HCT116 (cell line): ENCODE measurements around the gene PHF11. TPM values are rescaled to one million over a fixed set of nuclear protein-coding genes. Genes with fewer than 3 reads are reported as not detected.

Experiments
- ATAC-seq: fragments of 200-7000 bp; cut with Tn5 transposase; 2 replicates; pipeline ENCODE4 v1.9.1; 2020; ENCODE audit warnings: mild to moderate bottlenecking, moderate library complexity
- BruUV-seq: library from RNA; stranded (reverse); fragments of 400-500 nt; replicated peaks from 2 replicates; lab custom pipeline; 2021; lab: Mats Ljungman, UMichigan
- CTCF ChIA-PET: fragments of 300-600 bp; sonication (Branson Sonifier 250); formaldehyde crosslinking; loops from one replicate; lab custom pipeline; 2021; ENCODE audit warnings: antibody characterized with exemption; lab: Charles Lee
- POLR2A ChIA-PET: fragments of 300-600, 350-600 bp; sonication (Branson Sonifier 250); formaldehyde crosslinking; loops from one replicate; lab custom pipeline; 2021; ENCODE audit warnings: antibody characterized with exemption; lab: Charles Lee
- RAD21 ChIA-PET, 2 experiments: fragments of 300-600 bp; sonication (Branson Sonifier 250); formaldehyde crosslinking; loops; one replicate each; lab custom pipeline; 2023; ENCODE audit warnings: low total read pairs in 2 of 2; ENCODE audit not compliant: uncharacterized antibody in 2 of 2, unreplicated experiment in 2 of 2, low non-redundant PET in 1 of 2; lab: Charles Lee
- DNase-seq: peaks from one replicate; pipeline ENCODE4 v3.0.0-alpha.2; 2010; ENCODE audit warnings: low read depth, low spot score
- H2AFZ ChIP-seq: fragments of 200-600 bp; shearing (Covaris generic), sonication (generic); 2 replicates; pipeline ENCODE4 v1.6.1; 2017; ENCODE audit warnings: low read depth, mixed run types, mixed read lengths, antibody characterized with exemption, low read length; ENCODE audit not compliant: poor library complexity, severe bottlenecking
- H3K27ac ChIP-seq: 2 replicates; pipeline ENCODE4 v1.5.1; 2012; ENCODE audit warnings: low read depth, low read length
- H3K27me3 ChIP-seq: fragments of 200-600 bp; sonication (generic); 2 replicates; pipeline ENCODE4 v1.6.1; 2016; ENCODE audit warnings: mixed run types, low read length, mixed read lengths; ENCODE audit not compliant: insufficient read depth
- H3K36me3 ChIP-seq, 2 experiments: fragments of 200-500 bp in 1 of 2; fragments of 200-600 bp in 1 of 2; sonication (Bioruptor generic) in 1 of 2; sonication (generic) in 1 of 2; 2 replicates each; pipeline versions ENCODE4 v1.5.1 to v1.6.1; 2014 to 2016; ENCODE audit warnings: low read length in 2 of 2, inconsistent platforms in 1 of 2, mixed read lengths in 1 of 2, mixed run types in 1 of 2; ENCODE audit not compliant: insufficient read depth in 2 of 2, control insufficient read depth in 1 of 2
- H3K4me1 ChIP-seq, 2 experiments: fragments of 200-600 bp in 1 of 2; sonication (generic) in 1 of 2; 2 replicates each; pipeline versions ENCODE4 v1.5.1 to v1.6.1; 2012 to 2017; ENCODE audit warnings: low read length in 2 of 2, inconsistent platforms in 1 of 2, mild to moderate bottlenecking in 1 of 2, mixed read lengths in 1 of 2, mixed run types in 1 of 2, moderate library complexity in 1 of 2; ENCODE audit not compliant: insufficient read depth in 2 of 2, control insufficient read depth in 1 of 2
- H3K4me2 ChIP-seq: fragments of 200-600 bp; sonication (generic); 2 replicates; pipeline ENCODE4 v1.6.1; 2017; ENCODE audit warnings: mixed run types, low read length, mixed read lengths
- H3K4me3 ChIP-seq, 2 experiments: fragments of 200-600 bp in 1 of 2; sonication (generic) in 1 of 2; replicated peaks in 1 of 2; 2 replicates each; pipeline ENCODE4 v1.5.1; 2011 to 2016; ENCODE audit warnings: low read length in 2 of 2, control low read depth in 1 of 2, low read depth in 1 of 2, mild to moderate bottlenecking in 1 of 2, mixed read lengths in 1 of 2, mixed run types in 1 of 2
- H3K79me2 ChIP-seq: fragments of 200-600 bp; sonication (generic); 2 replicates; pipeline ENCODE4 v1.6.1; 2017; ENCODE audit warnings: mild to moderate bottlenecking, mixed run types, low read length, moderate library complexity, mixed read lengths; ENCODE audit not compliant: insufficient read depth
- H3K9ac ChIP-seq: fragments of 200-600 bp; sonication (generic); 2 replicates; pipeline ENCODE4 v1.6.1; 2016; ENCODE audit warnings: low read length, mixed read lengths
- H3K9me2 ChIP-seq: fragments of 200-600 bp; sonication (generic), shearing (Covaris generic); 2 replicates; pipeline ENCODE4 v1.6.1; 2017; ENCODE audit warnings: mixed run types, mild to moderate bottlenecking, moderate library complexity; ENCODE audit not compliant: insufficient read depth
- H3K9me3 ChIP-seq, 2 experiments: fragments of 200-500 bp in 1 of 2; fragments of 200-600 bp in 1 of 2; sonication (Bioruptor generic) in 1 of 2; sonication (generic) in 1 of 2; 2 replicates each; pipeline ENCODE4 v1.6.1; 2014 to 2017; ENCODE audit warnings: low read length in 2 of 2, mixed read lengths in 2 of 2, inconsistent platforms in 1 of 2, low read depth in 1 of 2, mild to moderate bottlenecking in 1 of 2, mixed run types in 1 of 2, moderate library complexity in 1 of 2; ENCODE audit not compliant: control insufficient read depth in 1 of 2, insufficient read depth in 1 of 2
- H4K20me1 ChIP-seq: fragments of 200-600 bp; sonication (generic), shearing (Covaris generic); 2 replicates; pipeline ENCODE4 v1.6.1; 2017; ENCODE audit warnings: mixed run types, mild to moderate bottlenecking, moderate library complexity; ENCODE audit not compliant: insufficient read depth
- ATF3 ChIP-seq: IDR thresholded peaks from 2 replicates; pipeline ENCODE4 v1.6.1; 2012
- CBX3 ChIP-seq: IDR thresholded peaks from 2 replicates; pipeline ENCODE4 v1.6.1; 2012; ENCODE audit warnings: low read depth
- CEBPB ChIP-seq: IDR thresholded peaks from 2 replicates; pipeline ENCODE4 v1.6.1; 2012; ENCODE audit warnings: low read depth
- EGR1 ChIP-seq: IDR thresholded peaks from 2 replicates; pipeline ENCODE4 v1.6.1; 2012; ENCODE audit warnings: low read depth
- ELF1 ChIP-seq: IDR thresholded peaks from 2 replicates; pipeline ENCODE4 v1.6.1; 2012; ENCODE audit warnings: low read depth, borderline replicate concordance
- FOSL1 ChIP-seq: IDR thresholded peaks from 2 replicates; pipeline ENCODE4 v1.6.1; 2012; ENCODE audit warnings: low read depth
- MAX ChIP-seq: IDR thresholded peaks from 2 replicates; pipeline ENCODE4 v1.6.1; 2012
- RAD21 ChIP-seq: IDR thresholded peaks from 2 replicates; pipeline ENCODE4 v1.6.1; 2012; ENCODE audit warnings: low read depth, mild to moderate bottlenecking
- SIN3A ChIP-seq: IDR thresholded peaks from 2 replicates; pipeline ENCODE4 v1.6.1; 2012; ENCODE audit warnings: low read depth
- SP1 ChIP-seq: IDR thresholded peaks from 2 replicates; pipeline ENCODE4 v1.6.1; 2012; ENCODE audit warnings: low read depth
- SRF ChIP-seq: IDR thresholded peaks from 2 replicates; pipeline ENCODE4 v1.6.1; 2012; ENCODE audit warnings: low read depth
- TCF7L2 ChIP-seq: IDR thresholded peaks from 2 replicates; pipeline ENCODE4 v1.7.0; 2011; ENCODE audit warnings: borderline replicate concordance, inconsistent platforms; ENCODE audit not compliant: insufficient read depth, insufficient read length; ENCODE audit errors: extremely low read depth
- YY1 ChIP-seq: IDR thresholded peaks from 2 replicates; pipeline ENCODE4 v1.6.1; 2011; ENCODE audit warnings: low read length, low read depth, moderate library complexity, mild to moderate bottlenecking; ENCODE audit not compliant: insufficient replicate concordance; ENCODE audit errors: extremely low read depth
- ZBTB33 ChIP-seq: IDR thresholded peaks from 2 replicates; pipeline ENCODE4 v1.6.1; 2011; ENCODE audit warnings: mild to moderate bottlenecking, low read length, moderate library complexity; ENCODE audit not compliant: insufficient replicate concordance; ENCODE audit errors: extremely low read depth
- intact Hi-C: fragments of 100-400 bp; cut with micrococcal nuclease; formaldehyde crosslinking; loops from 2 replicates; pipeline ENCODE4 v1.10.0; 2022
- total RNA-seq: library from RNA; stranded (reverse); gene quantifications from one replicate; pipeline ENCODE4 v1.2.1, GENCODE V29; 2021; ENCODE audit not compliant: unreplicated experiment

Gene PHF11
- total RNA-seq, 1 experiment from 2014 or later = 12.1 TPM

GRCh38 chr13:49488563-49488962, 7.2 kb upstream of the PHF11 start:
- Histone ChIP-seq H3K9me3 (no peaks in the 10 kb centered on the region), H3K36me3 (no peaks in the 10 kb centered on the region), H3K9me2 (no peaks in the 10 kb centered on the region), H3K27ac (no peak overlapping the region), H2AFZ (no peak overlapping the region), H4K20me1 (no peaks in the 10 kb centered on the region), H3K27me3 (no peaks in the 10 kb centered on the region), H3K79me2 (no peaks in the 10 kb centered on the region), H3K4me3 (no peak overlapping the region), H3K9ac (no peak overlapping the region), H3K4me1 (peaks cover 0 to 3% of the 10 kb centered on the region in 2 experiments; a peak in 2 of 4 replicates), H3K4me2 (no peak overlapping the region)
- no TSS peak for BruUV-seq
- ChIA-PET RAD21 (no interaction called here), CTCF (no interaction called here), POLR2A (no interaction called here)
- no peak for TF ChIP-seq CEBPB
- TF ChIP-seq SIN3A = no peak
- no peak for TF ChIP-seq ATF3
- TF ChIP-seq MAX = no peak
- TF ChIP-seq SP1 = no peak
- intact Hi-C loops = no loop called here
- no peak for DNase-seq
- no peak for ATAC-seq

- H3K27ac ChIP-seq = peak overlapping the region; percentile 67
- ChIA-PET RAD21 (interaction anchor here (0.7 kb wide), 2 partner anchors 26 to 353 kb away, joined by 3 to 5 read pairs; no protein-coding TSS in a partner anchor), POLR2A (no interaction called here), CTCF (no interaction called here)
- no peaks in the 10 kb centered on the region for H3K9me3 ChIP-seq
- H3K4me3 ChIP-seq = peak overlapping the region; percentile 50 to 62
- no peak for ATAC-seq
- peaks cover 11 to 21% of the 10 kb centered on the region in 2 experiments; a peak in 3 of 4 replicates for H3K4me1 ChIP-seq
- DNase-seq = no peak
- H3K9me2 ChIP-seq = no peaks in the 10 kb centered on the region
- no peaks in the 10 kb centered on the region for H3K36me3 ChIP-seq
- no TSS peak for BruUV-seq
- TF ChIP-seq TCF7L2 = no peak
- TF ChIP-seq MAX = no peak
- no peak for TF ChIP-seq SIN3A
- TF ChIP-seq RAD21 = no peak
- TF ChIP-seq EGR1 = no peak
- no peak for TF ChIP-seq ATF3
- TF ChIP-seq CBX3 = no peak
- TF ChIP-seq ZBTB33 = no peak
- TF ChIP-seq YY1 = no peak
- TF ChIP-seq ELF1 = no peak
- TF ChIP-seq SRF = no peak
- TF ChIP-seq FOSL1 = no peak
- no peaks in the 10 kb centered on the region for H3K27me3 ChIP-seq
- no peaks in the 10 kb centered on the region for H4K20me1 ChIP-seq
- peak overlapping the region; percentile 73 for H3K9ac ChIP-seq
- H3K4me2 ChIP-seq = peak overlapping the region; percentile 87
- no peaks in the 10 kb centered on the region for H3K79me2 ChIP-seq
- intact Hi-C loops = no loop called here
- H2AFZ ChIP-seq = no peak overlapping the region
Measured at GRCh38 chr13:49494645-49495044, 1.1 kb upstream of the PHF11 start.
